Measurements from ENCODE around the gene TMEM132E.
A peak's percentile ranks its signal among the peaks of the same experiment; 100 is the strongest.

Gene TMEM132E

DNA sequence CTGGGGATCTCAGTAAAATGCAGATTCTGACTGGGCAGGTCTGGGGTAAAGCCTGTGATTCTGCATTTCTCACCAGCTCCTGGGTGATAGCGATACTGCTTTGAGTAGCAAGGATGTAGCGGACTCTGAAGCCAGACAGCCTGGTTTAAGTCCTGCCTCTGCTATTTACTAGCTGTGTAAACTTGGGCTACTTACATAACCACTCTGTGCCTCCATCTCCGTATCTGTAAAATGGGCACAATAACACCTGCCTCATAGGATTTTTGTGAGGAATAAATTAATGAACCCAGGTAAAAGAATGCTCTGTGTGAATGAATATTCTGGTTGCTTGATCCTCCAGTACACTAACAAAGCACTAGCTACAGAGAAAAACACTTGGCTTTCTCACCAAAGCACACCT lies 54.4 kb downstream of the TMEM132E start:
- no peak for DNase-seq
- Mint-ChIP-seq H3K27me3 (peaks cover 41% of the 10 kb centered on the region), H3K4me3 (no peak overlapping the region)

DNA sequence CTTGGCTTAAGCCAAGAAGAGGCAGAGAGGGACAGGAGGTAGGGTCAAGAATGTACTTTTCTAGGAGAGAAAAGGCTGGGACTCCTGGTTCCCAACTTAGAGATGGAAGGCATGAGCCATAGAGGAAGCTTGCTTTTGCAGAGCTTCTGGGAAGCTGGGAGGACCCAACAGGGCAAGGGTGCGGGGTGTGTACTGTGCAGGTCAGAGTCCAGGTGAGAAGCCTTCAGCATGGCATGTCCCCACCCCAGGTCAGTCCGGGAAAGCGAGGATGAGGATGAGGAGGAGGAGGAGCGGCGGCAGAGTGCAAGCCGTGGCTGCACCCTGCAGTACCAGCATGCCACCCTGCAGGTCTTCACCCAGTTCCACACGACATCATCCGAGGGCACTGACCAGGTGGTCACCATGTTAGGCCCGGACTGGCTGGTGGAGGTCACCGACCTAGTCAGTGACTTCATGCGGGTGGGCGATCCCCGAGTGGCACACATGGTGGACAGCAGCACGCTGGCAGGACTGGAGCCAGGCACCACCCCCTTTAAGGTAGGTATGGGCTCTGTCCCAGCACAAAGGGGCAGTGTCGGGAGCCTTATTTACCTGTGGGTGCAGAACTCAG lies 55.3 kb downstream of the TMEM132E start:
- peaks cover 17% of the 10 kb centered on the region for H3K4me1 Mint-ChIP-seq
- no peak overlapping the region for H3K27ac Mint-ChIP-seq
- no peaks in the 10 kb centered on the region for H3K9me3 Mint-ChIP-seq
- DNase-seq = no peak
- H3K27me3 Mint-ChIP-seq = peaks cover 32% of the 10 kb centered on the region
- H3K4me3 Mint-ChIP-seq = no peak overlapping the region
- ATAC-seq = no peak

More for the DNA sequence above, 54.4 kb downstream of the TMEM132E start:
- H3K9me3 Mint-ChIP-seq = no peaks in the 10 kb centered on the region
- H3K4me1 Mint-ChIP-seq = peaks cover 17% of the 10 kb centered on the region
- no peak for ATAC-seq
- no peak overlapping the region for H3K27ac Mint-ChIP-seq

DNA sequence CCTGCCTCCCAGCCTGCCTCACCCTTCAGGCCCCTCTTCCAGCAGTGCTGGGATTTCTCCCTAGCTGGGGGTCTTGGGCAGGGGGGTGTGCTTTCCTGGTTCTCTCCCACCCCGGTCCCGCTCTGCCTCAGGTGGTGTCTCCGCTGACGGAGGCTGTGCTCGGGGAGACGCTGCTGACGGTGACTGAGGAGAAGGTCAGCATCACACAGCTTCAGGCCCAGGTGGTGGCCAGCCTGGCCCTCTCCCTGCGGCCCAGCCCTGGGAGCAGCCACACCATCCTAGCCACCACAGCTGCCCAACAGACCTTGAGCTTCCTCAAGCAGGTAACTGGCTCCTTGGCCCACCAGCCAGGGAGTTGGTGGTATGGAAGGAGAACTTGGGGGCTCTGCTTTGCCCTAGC lies 56.5 kb downstream of the TMEM132E start:
- H3K4me3 Mint-ChIP-seq = no peak overlapping the region
- H3K4me1 Mint-ChIP-seq = peaks cover 17% of the 10 kb centered on the region
- no peaks in the 10 kb centered on the region for H3K9me3 Mint-ChIP-seq
- DNase-seq = no peak
- peaks cover 30% of the 10 kb centered on the region for H3K27me3 Mint-ChIP-seq
- H3K27ac Mint-ChIP-seq = no peak overlapping the region
- no peak for ATAC-seq

DNA sequence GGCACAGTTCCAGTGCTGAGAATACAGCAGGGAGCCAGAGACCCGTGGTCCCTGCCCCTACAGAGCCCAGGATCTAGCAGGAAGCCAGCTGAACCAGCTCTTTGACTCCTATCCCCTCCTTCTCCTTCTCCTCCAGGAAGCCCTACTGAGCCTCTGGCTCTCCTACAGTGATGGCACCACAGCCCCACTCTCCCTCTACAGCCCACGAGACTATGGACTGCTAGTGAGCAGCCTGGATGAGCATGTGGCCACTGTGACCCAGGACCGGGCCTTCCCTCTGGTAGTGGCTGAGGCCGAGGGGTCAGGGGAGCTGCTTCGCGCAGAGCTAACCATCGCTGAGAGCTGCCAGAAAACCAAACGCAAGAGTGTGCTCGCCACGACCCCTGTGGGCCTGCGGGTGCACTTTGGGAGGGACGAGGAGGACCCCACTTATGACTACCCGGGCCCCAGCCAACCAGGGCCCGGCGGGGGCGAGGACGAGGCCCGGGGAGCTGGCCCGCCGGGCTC lies 57.7 kb downstream of the TMEM132E start:
- Mint-ChIP-seq H3K4me3 (peak overlapping the region; percentile 46 to 83), H3K27ac (no peak overlapping the region), H3K9me3 (no peaks in the 10 kb centered on the region), H3K27me3 (peaks cover 24% of the 10 kb centered on the region), H3K4me1 (peaks cover 17% of the 10 kb centered on the region)
- peak in 1 of 2 donors; percentile 15 for DNase-seq
- no peak for ATAC-seq

DNA sequence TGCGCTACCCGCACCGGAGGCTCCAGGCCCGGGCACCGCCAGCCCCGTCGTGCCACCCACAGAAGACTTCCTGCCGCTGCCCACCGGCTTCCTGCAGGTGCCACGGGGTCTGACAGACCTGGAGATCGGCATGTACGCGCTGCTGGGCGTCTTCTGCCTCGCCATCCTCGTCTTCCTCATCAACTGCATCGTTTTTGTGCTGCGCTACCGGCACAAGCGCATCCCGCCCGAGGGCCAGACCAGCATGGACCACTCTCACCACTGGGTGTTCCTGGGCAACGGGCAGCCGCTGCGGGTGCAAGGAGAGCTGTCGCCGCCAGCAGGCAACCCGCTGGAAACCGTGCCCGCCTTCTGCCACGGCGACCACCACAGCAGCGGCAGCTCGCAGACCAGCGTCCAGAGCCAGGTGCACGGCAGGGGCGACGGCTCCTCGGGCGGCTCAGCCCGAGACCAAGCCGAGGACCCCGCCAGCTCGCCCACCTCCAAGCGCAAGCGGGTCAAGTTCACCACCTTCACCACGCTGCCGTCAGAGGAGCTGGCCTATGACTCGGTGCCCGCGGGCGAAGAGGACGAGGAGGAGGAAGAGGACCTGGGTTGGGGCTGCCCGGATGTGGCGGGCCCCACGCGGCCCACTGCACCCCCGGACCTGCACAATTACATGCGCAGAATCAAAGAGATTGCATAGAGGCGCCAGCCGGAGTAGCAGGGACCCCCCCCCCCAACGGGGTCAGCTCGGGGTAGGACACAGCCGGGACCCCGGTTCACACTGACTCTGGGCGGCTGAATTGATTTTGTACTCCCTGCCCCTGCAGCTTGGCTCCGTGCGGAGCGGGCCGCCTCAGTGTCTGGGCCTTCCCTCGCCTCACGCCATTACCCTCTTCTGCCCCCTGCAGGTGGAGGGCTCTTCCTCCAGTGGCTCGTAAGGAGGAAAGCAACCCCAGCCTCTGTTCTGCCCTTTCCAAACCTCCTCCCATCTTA lies 58.5 kb downstream of the TMEM132E start:
- Mint-ChIP-seq H3K4me1 (peaks cover 17% of the 10 kb centered on the region), H3K27ac (peak overlapping the region in 1 of 2 donors; percentile 68), H3K27me3 (peaks cover 19% of the 10 kb centered on the region), H3K9me3 (no peaks in the 10 kb centered on the region), H3K4me3 (peak overlapping the region; percentile 63 to 83)
- DNase-seq (peak; percentile 82 to 85), ATAC-seq (peak; percentile 94)

DNA sequence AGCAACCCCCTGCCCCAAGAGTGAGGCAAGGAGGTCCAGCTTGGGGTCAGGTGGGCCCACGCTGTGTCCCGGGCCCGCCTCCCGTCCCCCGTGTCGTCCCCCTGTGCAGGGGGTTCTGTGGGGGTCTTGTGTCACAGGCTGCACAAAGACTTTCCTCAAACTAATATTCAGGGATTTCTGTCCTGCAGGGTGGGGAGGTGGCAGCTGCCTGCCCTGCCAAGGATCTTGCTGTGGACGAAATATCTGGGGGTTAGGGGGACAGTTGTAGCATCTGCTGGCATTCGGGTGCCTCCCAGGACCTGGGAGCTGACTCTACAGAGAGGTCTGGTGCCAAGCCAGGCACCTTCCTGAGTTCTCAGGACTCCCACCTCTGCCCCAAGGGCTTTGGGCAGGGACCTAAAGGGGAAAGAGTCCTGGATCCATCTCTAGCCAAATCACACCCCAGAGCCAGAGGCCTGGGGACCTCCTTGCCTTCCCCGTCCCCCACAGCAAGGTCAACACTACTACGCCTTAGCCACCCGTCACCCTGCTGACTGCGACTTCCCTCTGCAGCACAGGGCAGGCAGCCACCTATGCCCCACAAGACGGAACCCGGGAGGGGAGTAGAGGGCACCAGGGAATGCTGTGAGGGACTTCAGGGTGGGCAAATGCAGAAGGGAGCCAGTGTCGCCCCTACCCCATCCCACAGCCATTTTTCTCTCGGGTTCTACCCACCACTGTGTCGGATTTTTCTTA lies 59.3 kb downstream of the TMEM132E start:
- peaks cover 17% of the 10 kb centered on the region for H3K4me1 Mint-ChIP-seq
- peak overlapping the region; percentile 63 to 83 for H3K4me3 Mint-ChIP-seq
- H3K27ac Mint-ChIP-seq = no peak overlapping the region
- no peaks in the 10 kb centered on the region for H3K9me3 Mint-ChIP-seq
- peaks cover 10% of the 10 kb centered on the region for H3K27me3 Mint-ChIP-seq
- no peak for DNase-seq
- no peak for ATAC-seq

DNA sequence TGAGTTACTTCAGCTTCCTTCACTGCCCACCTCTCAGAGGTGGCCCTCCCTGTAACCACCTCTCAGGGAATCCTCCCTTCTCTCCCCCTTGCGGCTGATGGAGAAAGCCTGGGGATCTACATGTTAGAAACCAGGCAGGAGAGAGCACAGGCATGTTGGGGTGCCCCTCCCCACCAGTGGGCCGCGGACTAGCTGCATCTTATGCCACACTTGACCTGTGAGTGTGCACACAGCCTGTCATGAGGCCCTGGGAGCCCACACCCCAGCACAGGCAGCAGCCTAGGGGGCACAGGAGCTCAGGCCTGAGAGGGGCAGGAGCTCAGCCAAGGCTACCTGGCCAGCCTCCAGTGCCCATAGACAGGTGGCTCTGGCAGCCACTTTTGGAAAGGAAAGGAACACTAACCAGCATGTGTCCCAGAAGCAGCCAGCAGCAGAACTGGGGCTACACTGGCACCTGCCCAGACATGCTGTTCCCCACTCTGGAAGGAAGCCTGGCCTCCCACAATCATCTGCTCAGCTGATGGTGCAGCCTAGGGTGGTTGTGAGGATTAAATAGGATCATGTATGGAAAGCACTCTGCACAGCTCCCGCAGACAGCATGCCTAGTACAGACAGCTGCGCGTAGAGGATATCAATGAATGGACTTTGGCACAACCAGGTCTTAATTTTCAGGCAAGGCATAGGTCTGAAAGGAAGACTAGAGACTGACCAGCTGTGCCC lies 60.5 kb downstream of the TMEM132E start:
- Mint-ChIP-seq H3K9me3 (no peaks in the 10 kb centered on the region), H3K4me3 (no peak overlapping the region), H3K27ac (peak overlapping the region in 1 of 2 donors; percentile 21), H3K27me3 (peaks cover 21% of the 10 kb centered on the region), H3K4me1 (peaks cover 17% of the 10 kb centered on the region)
- DNase-seq (no peak), ATAC-seq (no peak)

DNA sequence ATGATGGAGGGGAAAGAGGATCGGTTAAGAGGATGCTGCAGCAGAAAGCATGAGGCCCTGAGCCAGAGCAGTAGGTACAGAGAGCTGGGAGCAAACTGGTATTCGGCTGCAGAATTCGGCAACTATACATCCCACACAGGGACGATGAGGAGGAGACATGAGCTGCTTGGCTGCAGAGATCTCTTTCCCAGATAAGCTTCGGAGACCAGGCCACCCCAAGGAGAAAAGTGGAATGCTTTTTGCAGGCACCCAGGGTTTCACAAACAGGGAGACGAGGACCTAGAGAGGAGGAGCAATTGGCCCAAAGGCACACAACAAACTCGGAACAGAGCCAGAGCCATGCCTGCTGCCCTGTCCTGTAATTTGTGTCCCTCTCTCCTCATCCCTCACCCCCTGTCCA lies 62.0 kb downstream of the TMEM132E start:
- Mint-ChIP-seq H3K4me1 (peaks cover 17% of the 10 kb centered on the region), H3K4me3 (no peak overlapping the region), H3K9me3 (no peaks in the 10 kb centered on the region), H3K27me3 (peaks cover 28% of the 10 kb centered on the region), H3K27ac (no peak overlapping the region)
- ATAC-seq (no peak), DNase-seq (no peak)

DNA sequence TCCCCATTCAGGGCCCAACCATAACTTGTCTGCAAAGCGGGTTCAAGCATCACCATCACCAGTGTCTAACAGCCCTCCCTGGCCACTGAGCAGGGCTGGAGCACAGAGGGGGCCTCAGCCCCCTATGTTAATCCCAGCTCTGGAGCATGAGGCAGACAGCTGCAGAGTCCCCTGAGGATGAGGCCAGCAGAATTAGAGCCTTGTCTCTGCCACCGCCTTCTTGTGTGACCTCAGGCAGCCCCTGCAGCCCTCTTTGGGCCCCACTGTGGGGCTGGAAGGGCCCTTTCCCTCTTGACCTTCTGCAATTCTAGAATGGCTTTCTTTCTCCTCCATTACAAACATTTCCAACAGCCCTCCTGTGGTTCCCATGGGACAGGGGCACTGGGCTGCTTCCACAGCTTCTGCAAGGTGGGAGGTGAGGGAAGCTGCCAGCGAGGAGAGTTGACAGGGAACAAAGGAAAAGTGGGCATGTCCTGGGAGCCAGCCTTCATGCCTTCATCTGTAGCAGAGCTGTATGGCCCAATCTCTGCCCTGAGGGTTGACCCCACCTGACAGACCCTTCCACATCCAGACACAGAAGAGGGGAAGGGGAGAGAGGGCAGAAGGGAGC lies 65.7 kb downstream of the TMEM132E start:
- no peak overlapping the region for H3K4me3 Mint-ChIP-seq
- no peaks in the 10 kb centered on the region for H3K4me1 Mint-ChIP-seq
- DNase-seq (no peak), ATAC-seq (no peak)
- H3K9me3 Mint-ChIP-seq = no peaks in the 10 kb centered on the region
- peak overlapping the region in 1 of 2 donors; percentile 60 for H3K27ac Mint-ChIP-seq
- peaks cover 24% of the 10 kb centered on the region for H3K27me3 Mint-ChIP-seq

DNA sequence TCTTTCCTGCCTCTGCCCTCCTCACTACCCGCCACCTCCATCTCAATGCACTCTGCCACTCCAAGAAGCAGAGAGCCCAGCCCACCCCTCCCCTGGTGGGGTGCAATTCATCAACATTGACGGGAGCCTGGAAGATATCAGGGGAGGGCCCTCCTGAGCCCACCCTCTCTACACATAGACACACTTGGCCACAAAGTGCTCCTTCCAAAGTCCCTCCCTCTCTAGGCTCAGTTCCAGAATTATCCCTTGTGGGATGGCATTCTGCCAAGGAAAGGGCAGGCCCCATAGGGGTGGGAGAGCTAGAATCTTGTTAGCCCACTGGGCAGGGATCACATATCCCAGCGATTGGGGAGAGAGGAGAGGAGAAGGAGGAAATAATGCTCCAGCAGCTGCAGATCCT lies 66.2 kb downstream of the TMEM132E start:
- peaks cover 24% of the 10 kb centered on the region for H3K27me3 Mint-ChIP-seq
- no peaks in the 10 kb centered on the region for H3K9me3 Mint-ChIP-seq
- H3K27ac Mint-ChIP-seq = no peak overlapping the region
- ATAC-seq (no peak), DNase-seq (no peak)
- no peak overlapping the region for H3K4me3 Mint-ChIP-seq
- H3K4me1 Mint-ChIP-seq = no peaks in the 10 kb centered on the region

DNA sequence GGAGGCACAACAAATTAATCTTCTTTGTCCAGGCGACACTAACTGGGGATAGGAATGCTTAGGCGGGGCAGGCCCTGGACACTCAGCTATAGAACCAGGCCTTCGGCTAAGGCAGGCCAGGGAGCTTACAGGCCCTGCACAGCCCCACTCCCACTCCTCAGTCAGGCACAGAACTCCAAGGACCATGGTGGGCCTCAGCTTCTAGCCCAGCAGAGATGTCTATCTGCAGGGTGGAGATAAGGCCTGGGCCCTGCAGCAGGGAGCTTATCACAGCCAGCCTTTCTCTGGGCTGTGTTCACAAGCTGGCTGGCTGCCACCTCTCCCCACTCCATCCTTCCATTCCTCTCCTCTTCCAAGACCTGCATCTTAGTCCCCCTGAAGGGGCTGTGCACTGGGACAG lies 68.1 kb downstream of the TMEM132E start:
- Mint-ChIP-seq H3K4me3 (no peak overlapping the region), H3K27me3 (peaks cover 35% of the 10 kb centered on the region), H3K4me1 (no peaks in the 10 kb centered on the region), H3K27ac (no peak overlapping the region), H3K9me3 (no peaks in the 10 kb centered on the region)
- DNase-seq (no peak), ATAC-seq (no peak)

DNA sequence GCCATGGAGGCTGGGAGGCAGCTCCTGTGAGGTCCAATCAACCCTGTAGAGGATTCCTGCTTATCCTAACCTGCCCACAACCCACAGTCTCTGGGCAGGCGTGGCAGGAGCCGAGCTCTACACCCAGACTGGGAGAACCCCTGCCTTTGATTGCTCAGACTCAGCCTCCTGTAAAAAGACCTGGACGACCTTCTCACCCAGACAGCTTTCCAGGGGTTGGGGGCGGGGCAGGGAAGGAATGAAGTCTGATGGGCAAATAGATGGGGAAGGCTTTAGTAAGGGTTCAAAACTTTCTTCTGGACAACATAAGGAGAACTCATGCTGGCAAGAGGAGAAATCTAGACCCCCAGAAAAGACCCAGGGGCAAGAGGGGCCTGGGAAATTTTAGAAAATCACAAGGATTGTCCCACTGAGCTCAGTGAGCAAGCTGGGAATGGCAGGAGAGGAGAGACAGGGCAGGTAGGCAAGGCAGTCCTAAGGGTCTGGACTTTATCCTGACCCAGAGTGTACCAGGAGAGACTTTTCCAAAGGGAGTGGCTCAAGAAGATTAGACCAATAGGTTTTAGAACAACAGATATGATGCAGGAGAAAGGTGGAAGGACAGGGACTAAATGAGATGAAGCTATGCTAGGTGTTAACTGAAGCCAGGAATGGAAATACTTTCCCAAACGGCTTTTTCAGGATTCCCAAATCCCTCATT lies 70.8 kb downstream of the TMEM132E start:
- H3K4me3 Mint-ChIP-seq = no peak overlapping the region
- H3K27ac Mint-ChIP-seq = no peak overlapping the region
- H3K4me1 Mint-ChIP-seq = no peaks in the 10 kb centered on the region
- DNase-seq (no peak), ATAC-seq (no peak)
- H3K27me3 Mint-ChIP-seq = peaks cover 40% of the 10 kb centered on the region
- no peaks in the 10 kb centered on the region for H3K9me3 Mint-ChIP-seq

DNA sequence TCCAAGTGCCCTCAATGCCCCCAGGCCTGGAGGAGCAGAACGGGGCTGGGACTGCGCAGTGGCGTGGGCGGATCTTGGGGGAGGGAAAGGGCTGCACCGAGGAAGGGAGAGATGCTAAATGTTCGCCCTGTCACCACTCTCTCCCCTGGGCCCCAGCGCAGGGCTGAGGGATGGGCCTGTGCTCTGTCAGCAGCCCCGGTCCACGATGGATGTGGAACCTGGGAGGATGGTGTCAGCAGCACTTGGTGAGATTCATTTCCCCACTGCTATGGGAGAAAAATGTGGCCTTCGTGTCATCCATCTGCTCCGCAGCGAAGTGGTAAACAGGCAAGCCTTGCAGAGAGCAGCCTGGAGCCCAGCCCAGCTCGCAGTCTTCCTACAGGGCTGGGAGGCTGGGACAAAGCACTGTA lies 72.0 kb downstream of the TMEM132E start:
- no peak overlapping the region for H3K4me3 Mint-ChIP-seq
- no peaks in the 10 kb centered on the region for H3K4me1 Mint-ChIP-seq
- no peaks in the 10 kb centered on the region for H3K9me3 Mint-ChIP-seq
- no peak overlapping the region for H3K27ac Mint-ChIP-seq
- no peak for ATAC-seq
- H3K27me3 Mint-ChIP-seq = peaks cover 31% of the 10 kb centered on the region
- DNase-seq = no peak

DNA sequence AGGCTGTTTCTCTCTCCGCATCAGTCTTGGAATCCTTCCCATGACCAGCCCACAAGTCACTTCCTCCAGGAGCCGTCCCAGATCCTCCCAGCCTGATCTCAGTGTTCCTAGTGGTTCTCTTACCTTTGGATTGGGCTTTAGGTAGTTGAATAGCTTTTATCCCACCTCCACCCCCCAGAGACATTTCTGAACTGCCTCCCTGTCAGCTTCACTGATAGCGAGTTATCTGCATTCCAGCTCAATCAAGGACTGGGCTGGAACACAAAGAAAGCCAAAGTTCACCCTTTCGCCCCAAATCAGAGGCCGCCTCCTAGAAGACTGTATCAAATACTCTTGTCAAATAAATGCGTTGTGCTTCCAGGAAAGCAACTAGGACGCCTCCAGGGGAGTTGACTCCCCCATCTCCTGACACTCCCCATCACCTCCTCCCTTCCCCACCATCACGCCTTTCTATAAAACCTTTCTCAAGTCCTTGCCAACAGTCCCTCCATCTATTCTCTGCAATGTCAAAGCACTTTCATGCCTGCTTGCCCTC lies 72.7 kb downstream of the TMEM132E start:
- H3K27ac Mint-ChIP-seq = no peak overlapping the region
- DNase-seq = no peak
- no peak for ATAC-seq
- H3K9me3 Mint-ChIP-seq = no peaks in the 10 kb centered on the region
- H3K27me3 Mint-ChIP-seq = peaks cover 31% of the 10 kb centered on the region
- H3K4me3 Mint-ChIP-seq = no peak overlapping the region
- no peaks in the 10 kb centered on the region for H3K4me1 Mint-ChIP-seq

Data from stimulated activated naive CD8-positive, alpha-beta T cell treated with anti-CD3 and anti-CD28 coated beads, Interleukin-15, amount 100 ng/mL, for 72 hours (primary cell).